ENCODE results near the gene CEP135. TPM values are rescaled to one million over a fixed set of nuclear protein-coding genes. Genes with fewer than 3 reads are reported as not detected.

Gene CEP135
- total RNA-seq, 1 donor from 2014 or later: 16.8 TPM

- DNase-seq (ENCODE audit: extremely low spot score, unreplicated experiment): no peak
- Mint-ChIP-seq H3K27ac (no peak overlapping the region), H3K36me3 (peaks cover 26% of the 10 kb centered on the region), H3K9me3 (no peaks in the 10 kb centered on the region), H3K27me3 (no peaks in the 10 kb centered on the region), H3K4me3 (no peak overlapping the region), H3K4me1 (ENCODE audit: unreplicated experiment) (no peaks in the 10 kb centered on the region)
- no peak for TF ChIP-seq CTCF (conservative IDR thresholded peaks at IDR 0.05)
These were observed 45.4 kb downstream of the CEP135 start for GRCh38 chr4:55993994-55994663.

- Mint-ChIP-seq H3K4me3 (no peak overlapping the region), H3K27me3 (no peaks in the 10 kb centered on the region), H3K4me1 (ENCODE audit: unreplicated experiment) (no peaks in the 10 kb centered on the region), H3K9me3 (peaks cover 4% of the 10 kb centered on the region), H3K27ac (no peak overlapping the region), H3K36me3 (peaks cover 43% of the 10 kb centered on the region)
- no peak for DNase-seq (ENCODE audit: extremely low spot score, unreplicated experiment)
- TF ChIP-seq CTCF (conservative IDR thresholded peaks at IDR 0.05): no peak
These were observed 47.9 kb downstream of the CEP135 start for GRCh38 chr4:55996646-55997045.

- peaks cover 9% of the 10 kb centered on the region for H3K9me3 Mint-ChIP-seq
- H3K27ac Mint-ChIP-seq: no peak overlapping the region
- peaks cover 51% of the 10 kb centered on the region for H3K36me3 Mint-ChIP-seq
- no peaks in the 10 kb centered on the region for H3K27me3 Mint-ChIP-seq
- no peak for TF ChIP-seq CTCF (conservative IDR thresholded peaks at IDR 0.05)
- no peak overlapping the region for H3K4me3 Mint-ChIP-seq
- DNase-seq (ENCODE audit: extremely low spot score, unreplicated experiment): no peak
- H3K4me1 Mint-ChIP-seq (ENCODE audit: unreplicated experiment): no peaks in the 10 kb centered on the region
These were observed 54.9 kb downstream of the CEP135 start for GRCh38 chr4:56003606-56004005.

GRCh38 chr4:56004235-56004634, 55.5 kb downstream of the CEP135 start:
- Mint-ChIP-seq H3K9me3 (peaks cover 9% of the 10 kb centered on the region), H3K27me3 (no peaks in the 10 kb centered on the region), H3K4me1 (ENCODE audit: unreplicated experiment) (no peaks in the 10 kb centered on the region), H3K4me3 (no peak overlapping the region), H3K36me3 (peaks cover 49% of the 10 kb centered on the region), H3K27ac (no peak overlapping the region)
- no peak for DNase-seq (ENCODE audit: extremely low spot score, unreplicated experiment)
- no peak for TF ChIP-seq CTCF (conservative IDR thresholded peaks at IDR 0.05)

GRCh38 chr4:56007154-56007553, 58.4 kb downstream of the CEP135 start:
- no peaks in the 10 kb centered on the region for H3K4me1 Mint-ChIP-seq (ENCODE audit: unreplicated experiment)
- no peak overlapping the region for H3K4me3 Mint-ChIP-seq
- no peaks in the 10 kb centered on the region for H3K27me3 Mint-ChIP-seq
- DNase-seq (ENCODE audit: extremely low spot score, unreplicated experiment): no peak
- H3K36me3 Mint-ChIP-seq: peaks cover 39% of the 10 kb centered on the region
- no peak overlapping the region for H3K27ac Mint-ChIP-seq
- H3K9me3 Mint-ChIP-seq: peaks cover 5% of the 10 kb centered on the region
- no peak for TF ChIP-seq CTCF (conservative IDR thresholded peaks at IDR 0.05)

All from type B pancreatic cell (in vitro differentiated cells).